ENCODE results near the gene HNRNPF.
"Not testable (repeated sequence)": the region's sequence is repeated elsewhere in the genome, so short reads cannot be mapped to it uniquely, and the experiment has no call there.

Gene HNRNPF

GRCh38 chr10:43396061-43396927 is 12.7 kb downstream of the HNRNPF start:
- peak; percentile 68 to 75 for DNase-seq

- DNase-seq: peak in 1 of 2 experiments; percentile 43
Measured at GRCh38 chr10:43395571-43396060, 13.4 kb downstream of the HNRNPF start.

GRCh38 chr10:43394868-43395267 is 14.1 kb downstream of the HNRNPF start:
- no peak for DNase-seq

- no peak for DNase-seq
Measured at GRCh38 chr10:43393606-43394360, 15.2 kb downstream of the HNRNPF start.

GRCh38 chr10:43393186-43393585 is 15.8 kb downstream of the HNRNPF start:
- DNase-seq: not testable (repeated sequence)

- no peak for DNase-seq
Measured at GRCh38 chr10:43392748-43393147, 16.2 kb downstream of the HNRNPF start.

GRCh38 chr10:43391496-43391895 is 17.5 kb downstream of the HNRNPF start:
- DNase-seq: no peak

GRCh38 chr10:43390759-43391158 is 18.2 kb downstream of the HNRNPF start:
- DNase-seq: no peak

GRCh38 chr10:43390333-43390732 is 18.7 kb downstream of the HNRNPF start:
- no peak for DNase-seq

- no peak for DNase-seq
Measured at GRCh38 chr10:43389867-43390266, 19.1 kb downstream of the HNRNPF start.

- DNase-seq: no peak
Measured at GRCh38 chr10:43387678-43388032, 21.3 kb downstream of the HNRNPF start.

GRCh38 chr10:43386981-43387677 is 21.9 kb downstream of the HNRNPF start:
- no peak for DNase-seq

GRCh38 chr10:43386549-43386948 is 22.4 kb downstream of the HNRNPF start:
- no peak for DNase-seq

- no peak for DNase-seq
Measured at GRCh38 chr10:43385412-43386004, 23.5 kb downstream of the HNRNPF start.

- DNase-seq: no peak
Measured at GRCh38 chr10:43384252-43385221, 24.4 kb downstream of the HNRNPF start.

GRCh38 chr10:43383204-43383971 is 25.6 kb downstream of the HNRNPF start:
- DNase-seq: no peak

- DNase-seq: no peak
Measured at GRCh38 chr10:43380610-43381222, 28.3 kb downstream of the HNRNPF start.

- DNase-seq: no peak
Measured at GRCh38 chr10:43377424-43377883, 31.5 kb downstream of the HNRNPF start.

- DNase-seq: no peak
Measured at GRCh38 chr10:43376828-43377423, 32.1 kb downstream of the HNRNPF start.
